Neural progenitor cell (in vitro differentiated cells): ENCODE measurements around the gene ZNF512B.

Source experiments
- CTCF ChIP-seq: fragments of 200-600 bp; sonication (generic); IDR thresholded peaks from 2 replicates; pipeline ENCODE4 v1.5.1; 2017; ENCODE audit warnings: antibody characterized with exemption, mild to moderate bottlenecking
- EZH2 ChIP-seq: fragments of 200-600 bp; sonication (generic); IDR thresholded peaks from 2 replicates; pipeline ENCODE4 v1.6.1; 2017; ENCODE audit warnings: antibody characterized with exemption, mild to moderate bottlenecking, moderate library complexity

- TF ChIP-seq CTCF = no peak
- no peak for TF ChIP-seq EZH2
These were observed 35.7 kb upstream of the ZNF512B start for GRCh38 chr20:64005394-64005793.
